ENCODE data around the gene LRRC9. TPM values are rescaled to one million over a fixed set of nuclear protein-coding genes. Genes with fewer than 3 reads are reported as not detected.

LRRC9 gene
- total and polyA plus RNA-seq, 2 donors (not counting 3 experiments of a cell fraction or from before 2014, with no cell fraction given), result not detected

DNA sequence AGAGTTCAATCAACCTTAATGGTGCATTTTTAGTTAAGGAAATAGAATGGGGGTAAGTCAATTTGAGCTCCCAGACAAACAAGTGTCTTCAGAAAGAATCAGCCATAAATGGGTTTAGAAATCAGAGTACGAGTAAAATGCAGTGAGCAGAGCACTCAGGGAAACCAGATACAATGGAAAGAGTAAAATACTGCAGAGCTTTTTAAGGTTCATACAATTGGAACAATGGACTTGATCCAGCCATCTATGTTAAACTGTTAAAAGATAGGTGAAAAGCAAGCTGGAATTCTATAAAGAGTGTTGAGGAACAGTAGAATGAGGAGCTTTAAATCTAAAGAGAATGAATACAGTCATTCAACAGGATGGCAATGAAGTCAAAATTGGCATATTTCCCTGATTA, 147.9 kb downstream of the LRRC9 start:
- TF ChIP-seq MYC (IDR thresholded peaks at IDR 0.05; ENCODE audit: low read depth, low read length), result no peak
- TF ChIP-seq POLR2A (IDR thresholded peaks at IDR 0.05; ENCODE audit: low read depth, low read length), result no peak
- TF ChIP-seq POLR2AphosphoS5 (IDR thresholded peaks at IDR 0.05; ENCODE audit: insufficient read depth, low read depth, low read length), result no peak
- TF ChIP-seq FOS (IDR thresholded peaks at IDR 0.05; ENCODE audit: borderline replicate concordance, insufficient read depth, low read length), result no peak
- ChIA-PET CTCF (interaction anchor here (1.4 to 6.7 kb wide), 5 partner anchors 12 to 115 kb away, joined by 4 to 142 read pairs (median 5); partner anchors contain the start of gene DHRS7), POLR2A (interaction anchor here (1.1 kb wide), 1 partner anchor 25 kb away, joined by 3 read pairs; no protein-coding TSS in a partner anchor)

DNA sequence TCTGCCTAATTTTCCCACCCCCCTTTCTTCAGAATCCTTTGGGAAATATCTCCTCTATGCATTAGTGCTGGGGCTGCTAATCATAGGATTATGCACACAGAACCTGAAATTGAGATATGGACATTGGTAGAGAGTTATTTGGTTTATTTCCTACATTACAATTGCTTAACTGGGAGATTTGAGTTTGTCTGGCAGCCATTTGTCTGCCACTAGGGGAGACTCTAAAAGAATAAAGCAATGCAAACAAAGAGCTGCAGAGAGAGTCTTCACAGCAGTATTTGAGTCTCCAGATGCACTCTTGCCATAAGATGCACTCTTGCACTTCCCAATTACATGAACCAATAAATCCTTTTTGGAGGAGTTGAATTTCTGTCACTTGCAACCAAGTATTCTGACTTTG, 159.8 kb downstream of the LRRC9 start:
- no peak overlapping the region for H3K4me3 ChIP-seq (replicated peaks in 1 of 3; ENCODE audit: insufficient read depth in 1 of 3, low read depth in 1 of 3, low read length in 3 of 3)
- CTCF ChIA-PET, result interaction anchor here (0.6 to 1.1 kb wide), 4 partner anchors 11 to 114 kb away, joined by 3 to 6 read pairs (median 4); no protein-coding TSS in a partner anchor
- H3K79me2 ChIP-seq (ENCODE audit: control insufficient read depth, insufficient read depth, low read length), result no peaks in the 10 kb centered on the region
- no peak overlapping the region for H3K27ac ChIP-seq (ENCODE audit: insufficient read depth, low read depth, low read length)
- peaks cover 0 to 3% of the 10 kb centered on the region in 2 experiments for H3K27me3 ChIP-seq (ENCODE audit: control insufficient read depth in 2 of 2, insufficient read depth in 2 of 2, low read length in 2 of 2)
- no peak overlapping the region for H3K9ac ChIP-seq (replicated peaks; ENCODE audit: extremely low read depth, insufficient read depth, low read length)
- no peak overlapping the region for H3K4me2 ChIP-seq (ENCODE audit: insufficient read depth, low read length)
- no TSS peak for BruUV-seq (replicated peaks)
- DNase-seq (ENCODE audit: low read depth, low spot score) (no peak), FAIRE-seq (no peak)
- H3K9me1 ChIP-seq (replicated peaks; ENCODE audit: control insufficient read depth, extremely low read depth, insufficient read depth, low read length), result no peaks in the 10 kb centered on the region
- no peaks in the 10 kb centered on the region for H3K9me3 ChIP-seq (replicated peaks; ENCODE audit: control insufficient read depth, insufficient read depth, low read length)
- no peaks in the 10 kb centered on the region for H3K4me1 ChIP-seq (ENCODE audit: control insufficient read depth, extremely low read depth, insufficient read depth, low read length)
- intact Hi-C loops (cut with micrococcal nuclease), result no loop called here
- POLR2A ChIA-PET, result no interaction called here
- dilution Hi-C loops (cut with MboI; ENCODE audit: extremely low pct_ligation_motif_present, low sequenced_read_pairs), result no loop called here
- no peak overlapping the region for H2AFZ ChIP-seq (ENCODE audit: low read depth, low read length)
- TF ChIP-seq FOS (IDR thresholded peaks at IDR 0.05; ENCODE audit: borderline replicate concordance, insufficient read depth, low read length) (no peak), POLR2AphosphoS5 (IDR thresholded peaks at IDR 0.05; ENCODE audit: insufficient read depth, low read depth, low read length) (no peak), EZH2 (IDR thresholded peaks at IDR 0.05; ENCODE audit: borderline replicate concordance, low read depth, low read length, severe bottlenecking) (no peak), JUN (IDR thresholded peaks at IDR 0.05; ENCODE audit: borderline replicate concordance, insufficient read depth, insufficient read length, low read depth) (no peak), POLR2A (IDR thresholded peaks at IDR 0.05; ENCODE audit: low read depth, low read length) (no peak), MYC (IDR thresholded peaks at IDR 0.05; ENCODE audit: low read depth, low read length) (no peak), GATA2 (IDR thresholded peaks at IDR 0.05; ENCODE audit: insufficient read depth, insufficient read length, low read depth, low read length) (no peak)
- TF ChIP-seq, protein P1, sequence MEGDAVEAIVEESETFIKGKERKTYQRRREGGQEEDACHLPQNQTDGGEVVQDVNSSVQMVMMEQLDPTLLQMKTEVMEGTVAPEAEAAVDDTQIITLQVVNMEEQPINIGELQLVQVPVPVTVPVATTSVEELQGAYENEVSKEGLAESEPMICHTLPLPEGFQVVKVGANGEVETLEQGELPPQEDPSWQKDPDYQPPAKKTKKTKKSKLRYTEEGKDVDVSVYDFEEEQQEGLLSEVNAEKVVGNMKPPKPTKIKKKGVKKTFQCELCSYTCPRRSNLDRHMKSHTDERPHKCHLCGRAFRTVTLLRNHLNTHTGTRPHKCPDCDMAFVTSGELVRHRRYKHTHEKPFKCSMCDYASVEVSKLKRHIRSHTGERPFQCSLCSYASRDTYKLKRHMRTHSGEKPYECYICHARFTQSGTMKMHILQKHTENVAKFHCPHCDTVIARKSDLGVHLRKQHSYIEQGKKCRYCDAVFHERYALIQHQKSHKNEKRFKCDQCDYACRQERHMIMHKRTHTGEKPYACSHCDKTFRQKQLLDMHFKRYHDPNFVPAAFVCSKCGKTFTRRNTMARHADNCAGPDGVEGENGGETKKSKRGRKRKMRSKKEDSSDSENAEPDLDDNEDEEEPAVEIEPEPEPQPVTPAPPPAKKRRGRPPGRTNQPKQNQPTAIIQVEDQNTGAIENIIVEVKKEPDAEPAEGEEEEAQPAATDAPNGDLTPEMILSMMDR (IDR thresholded peaks at IDR 0.05; ENCODE audit: extremely low read depth in 1 of 2, insufficient read depth in 1 of 2, low read depth in 1 of 2, low read length in 2 of 2), result no peak
- TF ChIP-seq, protein P2, sequence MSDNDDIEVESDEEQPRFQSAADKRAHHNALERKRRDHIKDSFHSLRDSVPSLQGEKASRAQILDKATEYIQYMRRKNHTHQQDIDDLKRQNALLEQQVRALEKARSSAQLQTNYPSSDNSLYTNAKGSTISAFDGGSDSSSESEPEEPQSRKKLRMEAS (IDR thresholded peaks at IDR 0.05; ENCODE audit: insufficient read depth, insufficient read length), result no peak
- no peaks in the 10 kb centered on the region for H4K20me1 ChIP-seq (replicated peaks; ENCODE audit: control insufficient read depth, extremely low read depth, insufficient read depth, low read length)
- H3K36me3 ChIP-seq (ENCODE audit: control insufficient read depth in 2 of 2, extremely low read depth in 1 of 2, insufficient read depth in 2 of 2, low read length in 2 of 2), result no peaks in the 10 kb centered on the region

More for the DNA sequence above, 147.9 kb downstream of the LRRC9 start:
- H3K79me2 ChIP-seq (ENCODE audit: control insufficient read depth, insufficient read depth, low read length), result no peaks in the 10 kb centered on the region
- no peak overlapping the region for H3K27ac ChIP-seq (ENCODE audit: insufficient read depth, low read depth, low read length)
- no peaks in the 10 kb centered on the region for H3K9me1 ChIP-seq (replicated peaks; ENCODE audit: control insufficient read depth, extremely low read depth, insufficient read depth, low read length)
- no TSS peak for BruUV-seq (replicated peaks)
- no peaks in the 10 kb centered on the region for H3K9me3 ChIP-seq (replicated peaks; ENCODE audit: control insufficient read depth, insufficient read depth, low read length)
- H3K9ac ChIP-seq (replicated peaks; ENCODE audit: extremely low read depth, insufficient read depth, low read length), result no peak overlapping the region
- intact Hi-C loops (cut with micrococcal nuclease) (no loop called here), dilution Hi-C loops (cut with MboI; ENCODE audit: extremely low pct_ligation_motif_present, low sequenced_read_pairs) (no loop called here)
- H3K4me2 ChIP-seq (ENCODE audit: insufficient read depth, low read length), result no peak overlapping the region
- H4K20me1 ChIP-seq (replicated peaks; ENCODE audit: control insufficient read depth, extremely low read depth, insufficient read depth, low read length), result no peaks in the 10 kb centered on the region
- H3K4me1 ChIP-seq (ENCODE audit: control insufficient read depth, extremely low read depth, insufficient read depth, low read length), result no peaks in the 10 kb centered on the region
- H3K4me3 ChIP-seq (replicated peaks in 1 of 3; ENCODE audit: insufficient read depth in 1 of 3, low read depth in 1 of 3, low read length in 3 of 3), result no peak overlapping the region
- FAIRE-seq, result no peak
- no peak overlapping the region for H2AFZ ChIP-seq (ENCODE audit: low read depth, low read length)
- no peaks in the 10 kb centered on the region for H3K27me3 ChIP-seq (ENCODE audit: control insufficient read depth in 2 of 2, insufficient read depth in 2 of 2, low read length in 2 of 2)
- no peaks in the 10 kb centered on the region for H3K36me3 ChIP-seq (ENCODE audit: control insufficient read depth in 2 of 2, extremely low read depth in 1 of 2, insufficient read depth in 2 of 2, low read length in 2 of 2)
- no peak for DNase-seq (ENCODE audit: low read depth, low spot score)
